Activated effector memory CD4-positive, alpha-beta T cell treated with anti-CD3 and anti-CD28 coated beads, Interleukin-2, amount 50 U/mL, for 16 hours (primary cell): ENCODE results near the gene AMDHD1.
A peak's percentile ranks its signal among the peaks of the same experiment; 100 is the strongest.

Source experiments
- DNase-seq: peaks from one replicate; pipeline ENCODE4 v3.0.0-alpha.2; 2020

The AMDHD1 gene

DNA sequence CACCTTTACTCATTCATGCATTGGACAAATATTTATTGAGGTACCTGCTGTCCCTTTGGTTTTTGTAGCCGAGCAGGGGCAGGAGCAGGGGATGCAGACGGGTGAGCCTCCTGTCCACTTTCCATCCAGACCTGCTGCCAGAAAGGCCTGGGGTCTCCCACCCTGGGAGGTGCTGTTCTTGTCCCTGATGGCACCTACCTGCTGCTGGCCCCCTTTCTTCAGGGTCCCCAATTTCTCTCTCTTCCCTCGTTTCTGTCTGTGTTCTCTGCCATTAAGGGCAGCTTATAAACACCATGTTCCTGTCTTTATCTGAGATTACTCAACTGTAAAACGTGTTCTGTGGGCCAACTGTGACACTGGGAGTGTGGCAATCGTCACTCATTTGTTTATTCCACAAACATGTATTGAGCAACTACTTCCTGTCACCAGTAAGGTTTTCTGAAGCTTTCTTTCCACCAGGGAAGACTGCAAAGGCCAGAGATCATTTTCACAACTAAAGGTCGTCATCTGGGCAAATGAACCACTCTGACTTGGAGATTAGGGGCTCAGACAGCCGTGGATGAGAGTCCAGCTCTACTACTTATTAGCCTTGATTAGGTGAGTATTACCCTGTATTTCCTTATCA lies 53.0 kb downstream of the AMDHD1 start, which contains the start of gene HAL:
TSS of gene HAL (minus strand) at position 311 of the 625 bp plus-strand sequence. CDS start 434 bp downstream, outside the sequence.
- DNase-seq, result no peak

DNA sequence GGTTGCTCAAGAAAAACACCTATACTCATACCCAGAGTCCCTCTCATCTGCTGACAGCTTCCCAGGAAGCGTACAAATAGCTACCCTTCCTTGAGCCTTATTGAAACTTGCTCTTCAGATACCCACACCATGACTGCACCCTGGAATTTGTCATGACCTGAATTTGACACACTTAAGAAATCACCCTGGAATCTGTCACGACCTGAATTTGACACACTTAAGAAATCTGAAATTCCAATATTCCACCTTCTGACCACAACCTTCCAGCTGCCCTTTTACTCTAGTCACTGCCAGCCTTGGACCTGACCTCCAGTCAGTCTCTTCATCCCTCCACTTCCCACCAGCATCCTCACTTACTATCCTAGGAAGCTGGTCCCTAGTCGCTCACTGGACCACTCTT lies 54.1 kb downstream of the AMDHD1 start:
- DNase-seq, result no peak

DNA sequence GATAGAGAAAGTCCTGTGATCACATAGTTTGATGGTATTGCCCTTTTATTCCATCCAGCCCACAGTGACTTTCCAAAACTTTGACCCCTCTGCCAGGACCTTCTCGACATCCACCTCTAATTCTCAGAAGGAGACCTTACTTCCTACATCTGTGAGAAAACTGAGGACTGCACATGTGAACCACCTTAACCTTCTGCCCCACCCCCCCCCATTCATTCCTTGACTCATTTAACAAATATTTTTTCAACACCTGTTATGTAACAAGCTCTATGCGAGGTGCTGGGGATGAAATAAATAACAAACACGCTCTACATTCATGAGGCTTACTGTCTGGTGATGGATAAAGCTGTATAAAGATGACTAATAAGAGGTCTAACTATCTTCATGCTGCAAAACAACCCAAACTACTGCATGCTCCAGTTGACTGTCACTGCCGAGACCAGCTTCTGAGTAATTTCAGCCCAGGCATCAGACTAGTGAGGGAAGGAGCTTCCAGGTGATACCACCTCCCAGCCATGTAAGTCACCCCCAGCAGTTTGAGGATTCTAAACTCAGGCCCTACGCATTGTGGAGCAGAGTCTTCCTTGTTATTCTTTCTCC lies 54.9 kb downstream of the AMDHD1 start:
- DNase-seq, result no peak

DNA sequence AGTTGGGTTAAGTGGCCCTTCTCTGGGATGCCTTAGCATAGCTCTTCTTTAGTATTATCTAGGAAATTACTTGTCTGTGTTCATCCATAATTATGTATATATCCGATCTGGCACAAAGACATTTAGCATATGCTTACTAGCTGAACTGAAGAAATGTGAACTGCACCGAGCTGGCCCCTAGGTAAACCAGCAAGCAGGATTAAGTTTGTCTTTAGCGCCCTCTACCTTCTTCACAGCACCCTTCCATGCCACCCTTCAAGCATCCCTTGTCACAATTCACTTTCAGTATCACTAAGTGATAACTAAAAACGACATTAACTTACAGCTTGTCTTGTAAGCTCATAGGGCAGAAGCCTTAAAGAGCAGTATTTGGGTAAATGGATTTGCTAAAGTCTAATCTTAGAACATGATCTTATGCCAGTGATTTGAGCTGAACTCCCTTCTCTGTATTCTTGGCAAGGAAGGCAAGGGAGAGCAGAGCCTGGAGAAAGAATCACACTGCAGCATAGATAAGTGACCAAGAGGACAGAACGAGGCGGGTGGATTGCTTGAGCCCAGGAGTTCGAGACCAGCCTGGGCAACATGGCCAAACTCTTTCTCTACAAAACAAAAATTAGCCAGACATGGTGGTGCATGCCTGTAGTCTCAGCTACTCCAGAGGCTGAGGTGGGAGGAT lies 55.6 kb downstream of the AMDHD1 start:
- peak; percentile 67 for DNase-seq

DNA sequence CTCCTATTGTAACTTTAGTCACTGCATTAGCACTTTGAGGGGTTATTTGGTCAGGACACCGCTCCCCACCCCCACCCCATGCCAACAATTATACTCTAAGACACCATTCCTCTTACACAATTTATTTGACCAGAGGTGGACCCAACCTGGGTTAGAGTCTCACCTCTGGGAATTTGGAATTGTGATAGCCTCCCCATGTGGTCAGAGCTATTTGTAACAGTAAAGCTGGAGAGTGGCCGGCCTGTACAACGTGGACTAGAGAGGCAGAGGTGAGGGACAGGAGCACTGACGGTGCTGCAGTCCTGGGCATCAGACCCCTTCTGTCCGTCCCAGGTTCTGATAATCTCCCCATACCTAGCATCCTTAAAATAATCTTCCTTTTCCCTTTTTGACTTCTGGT lies 56.4 kb downstream of the AMDHD1 start:
- DNase-seq, result no peak

DNA sequence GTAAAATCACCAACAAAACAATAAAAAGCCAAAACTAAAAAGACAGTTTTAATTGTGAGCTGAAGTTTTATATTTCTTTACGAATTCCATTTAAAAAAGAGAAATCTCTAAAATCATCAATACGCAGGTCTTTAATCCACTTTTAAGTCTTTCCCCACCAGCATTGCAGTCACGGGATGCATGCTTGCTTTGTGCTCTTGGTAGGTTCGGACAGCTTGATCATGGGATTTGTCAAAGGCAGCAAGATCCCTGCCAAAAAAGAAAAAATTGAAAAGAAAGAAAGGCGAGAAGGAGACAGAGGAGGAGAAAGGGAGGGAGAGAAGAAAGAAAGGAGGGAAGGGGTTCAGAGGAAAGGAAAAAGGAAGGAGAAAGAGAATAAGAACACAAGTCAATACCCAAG lies 57.7 kb downstream of the AMDHD1 start:
- no peak for DNase-seq

DNA sequence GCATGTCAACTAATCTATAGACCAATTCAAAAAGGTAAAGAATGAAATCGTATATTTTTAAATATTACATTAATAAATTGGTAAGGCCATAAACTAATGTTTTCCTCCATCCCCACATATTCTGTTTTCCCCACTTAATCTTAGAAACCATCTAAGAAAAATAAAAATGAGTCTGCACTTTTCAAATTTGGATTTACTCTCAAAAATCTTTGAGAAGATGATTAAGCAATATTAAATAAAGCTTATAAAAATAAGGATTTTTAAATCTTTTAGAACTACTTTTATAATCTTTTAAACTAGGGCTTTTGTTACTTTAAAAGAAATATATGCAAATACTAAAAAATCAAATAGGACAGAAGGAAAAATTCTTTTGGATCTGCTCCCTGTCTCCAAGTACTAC lies 63.6 kb downstream of the AMDHD1 start:
- DNase-seq, result no peak

DNA sequence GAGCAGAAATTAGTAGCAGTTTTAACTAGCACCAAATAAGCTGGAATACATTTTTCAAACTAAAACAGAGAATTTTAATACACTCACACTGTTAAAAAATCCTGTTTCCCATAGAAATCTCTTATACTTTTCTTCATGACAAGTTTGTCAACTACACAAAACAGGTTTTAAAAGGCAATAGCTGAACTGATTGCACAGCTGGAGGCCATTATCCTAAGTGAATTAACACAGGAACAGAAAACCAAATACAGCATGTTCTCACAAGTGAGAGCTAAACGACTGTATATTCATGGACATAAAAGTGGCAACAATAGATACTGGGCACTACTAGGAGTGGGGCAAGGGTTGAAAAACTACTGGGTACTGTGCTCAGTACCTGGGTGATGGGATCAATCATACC lies 64.6 kb downstream of the AMDHD1 start:
- DNase-seq, result no peak

DNA sequence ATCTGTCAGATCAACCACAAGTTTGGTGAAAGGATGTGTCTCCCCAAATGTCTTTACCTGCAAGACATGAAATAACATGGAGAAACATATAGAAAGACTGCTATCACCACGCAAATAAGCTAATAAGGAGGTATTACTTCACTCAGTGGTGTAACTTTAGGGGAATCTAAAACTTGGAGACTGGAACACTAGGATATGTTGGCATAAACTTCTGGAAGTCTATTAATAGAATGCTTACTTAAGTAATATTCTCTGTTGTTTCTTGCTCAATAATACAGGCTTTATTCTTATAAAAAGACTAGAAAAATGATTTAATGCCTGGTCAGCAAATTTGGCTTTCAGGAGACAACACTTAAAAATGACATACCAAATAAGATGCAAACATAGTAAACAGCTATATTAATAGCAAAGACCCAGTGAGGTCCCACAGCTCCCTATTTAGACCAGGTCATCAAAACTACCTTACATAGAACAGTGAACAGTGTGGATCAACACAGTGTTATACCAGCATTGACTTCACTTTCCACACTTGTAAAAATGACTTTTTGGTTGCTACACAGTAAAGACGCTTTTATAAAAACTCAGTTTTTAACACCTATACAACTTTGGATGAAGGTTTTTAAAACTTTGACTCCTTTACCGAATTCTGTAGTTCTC lies 71.9 kb downstream of the AMDHD1 start:
- no peak for DNase-seq

DNA sequence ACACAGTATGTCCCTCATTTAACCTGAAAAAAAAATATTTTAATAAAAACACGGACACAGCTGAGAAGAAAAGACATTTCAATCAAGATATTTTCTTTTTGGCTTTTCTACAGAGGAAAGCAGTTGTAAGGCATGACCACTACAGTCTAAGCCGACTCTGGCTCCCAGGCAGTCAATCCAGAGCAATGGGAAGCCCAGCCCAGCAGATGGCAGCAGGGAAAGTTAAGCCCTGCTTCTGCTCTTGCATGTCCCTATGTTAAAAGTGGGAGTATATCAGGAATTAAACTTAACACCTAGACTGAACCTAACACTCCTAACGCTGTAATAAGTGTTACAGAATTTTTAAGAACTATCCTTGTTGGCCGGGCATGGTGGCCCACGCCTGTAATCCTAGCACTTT lies 72.5 kb downstream of the AMDHD1 start:
- DNase-seq, result no peak
